Measurements from ENCODE around the gene MISP.

DNA sequence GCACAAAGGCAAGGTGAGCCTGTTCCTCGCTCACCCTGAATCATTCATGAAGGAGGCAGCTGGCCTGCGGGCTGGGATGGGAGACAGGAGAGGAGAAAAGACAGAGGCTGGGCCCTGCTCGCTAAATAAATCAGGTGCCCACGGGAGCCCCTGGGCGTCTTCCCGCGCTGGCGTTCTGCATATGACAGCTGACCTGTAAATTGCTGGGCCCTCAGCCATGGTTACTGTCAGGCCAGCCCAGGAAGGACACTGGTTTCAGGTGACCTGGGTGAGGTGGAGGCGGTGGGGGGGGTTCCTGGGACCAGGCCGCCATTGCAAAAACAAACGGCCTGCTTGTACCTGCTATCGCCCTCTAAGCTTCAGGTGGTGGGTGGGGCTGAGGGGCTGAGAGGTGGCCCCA lies 42.9 kb downstream of the MISP start:
- no peak for TF ChIP-seq NFIC (IDR thresholded peaks at IDR 0.05; ENCODE audit: low read depth, low read length)
- TF ChIP-seq SREBF2 (IDR thresholded peaks at IDR 0.05; ENCODE audit: low read length), result no peak
- TF ChIP-seq POLR2AphosphoS5 (IDR thresholded peaks at IDR 0.05; ENCODE audit: low read length), result no peak
- no peak for TF ChIP-seq CTCF (IDR thresholded peaks at IDR 0.05 in 2 of 3, conservative IDR thresholded peaks at IDR 0.05 in 1 of 3; ENCODE audit: control insufficient read depth in 2 of 3, extremely low read depth in 1 of 3, insufficient read depth in 1 of 3, low read depth in 3 of 3, low read length in 3 of 3)
- TF ChIP-seq FOS (IDR thresholded peaks at IDR 0.05; ENCODE audit: borderline replicate concordance, extremely low read depth, insufficient read length), result no peak
- no peak for TF ChIP-seq JUNB (IDR thresholded peaks at IDR 0.05)
- no peak for TF ChIP-seq EP300 (IDR thresholded peaks at IDR 0.05; ENCODE audit: borderline replicate concordance in 1 of 2, control insufficient read depth in 1 of 2, low read depth in 2 of 2, low read length in 2 of 2)
- no peak for TF ChIP-seq POLR2A (IDR thresholded peaks at IDR 0.05; ENCODE audit: low read depth, low read length)
- no peak for TF ChIP-seq REST (IDR thresholded peaks at IDR 0.05; ENCODE audit: low read depth, low read length)
- no peak for TF ChIP-seq YY1 (IDR thresholded peaks at IDR 0.05; ENCODE audit: low read depth, low read length)
- TF ChIP-seq ZZZ3 (IDR thresholded peaks at IDR 0.05; ENCODE audit: control insufficient read depth, insufficient read length, low read depth), result no peak
- no peak for TF ChIP-seq MTA2 (IDR thresholded peaks at IDR 0.05; ENCODE audit: low read depth)
- TF ChIP-seq SMC3 (IDR thresholded peaks at IDR 0.05; ENCODE audit: borderline replicate concordance, low read length), result no peak

Measured in GM12878 (cell line).